HEK293T (cell line): Measurements from ENCODE around the gene ASTN2.

ENCODE experiments used
- BHLHE40 ChIP-seq: fragments of 450-650 bp; IDR thresholded peaks from 2 replicates; pipeline ENCODE4 v1.6.1; 2016; ENCODE audit warnings: mild to moderate bottlenecking, moderate library complexity, borderline replicate concordance
- FOXA1 ChIP-seq: fragments of 450-650 bp; IDR thresholded peaks from 2 replicates; pipeline ENCODE4 v1.6.1; 2016; ENCODE audit warnings: mild to moderate bottlenecking
- FOXM1 ChIP-seq: fragments of 450-650 bp; IDR thresholded peaks from 2 replicates; pipeline ENCODE4 v1.6.1; 2017; ENCODE audit warnings: mild to moderate bottlenecking, borderline replicate concordance
- HDGF ChIP-seq: fragments of 450-650 bp; IDR thresholded peaks from 2 replicates; pipeline ENCODE4 v1.6.1; 2017; ENCODE audit warnings: antibody characterized with exemption, borderline replicate concordance
- LEF1 ChIP-seq: fragments of 450-650 bp; IDR thresholded peaks from 2 replicates; pipeline ENCODE4 v1.6.1; 2017; ENCODE audit warnings: mild to moderate bottlenecking, borderline replicate concordance
- SP1 ChIP-seq: fragments of 450-650 bp; IDR thresholded peaks from 2 replicates; pipeline ENCODE4 v1.6.1; 2017
- SUZ12 ChIP-seq: fragments of 450-650 bp; IDR thresholded peaks from 2 replicates; pipeline ENCODE4 v1.6.1; 2016; ENCODE audit warnings: mild to moderate bottlenecking
- ZNF384 ChIP-seq: fragments of 450-650 bp; IDR thresholded peaks from 2 replicates; pipeline ENCODE4 v1.6.1; 2016

GRCh38 chr9:116716438-116716837, 698.4 kb downstream of the ASTN2 start:
- TF ChIP-seq FOXA1 (no peak), BHLHE40 (no peak), HDGF (no peak), FOXM1 (no peak), SP1 (no peak), LEF1 (no peak), ZNF384 (no peak), SUZ12 (no peak)
